Sigmoid colon (tissue), 4 donors: ENCODE results near the gene PANK2.

Source experiments
- CTCF ChIP-seq, 4 experiments: fragments of 450-650 bp in 3 of 4; fragments of 200-600 bp in 1 of 4; IDR thresholded peaks; one replicate each; pipeline ENCODE4 v1.5.1; 2016 to 2019; ENCODE audit warnings: antibody characterized with exemption in 4 of 4, mild to moderate bottlenecking in 3 of 4, moderate library complexity in 2 of 4
- EP300 ChIP-seq, 4 donors: sonication (generic); formaldehyde crosslinking; IDR thresholded peaks; one replicate each; pipeline ENCODE4 v1.6.1; 2017; ENCODE audit warnings: antibody characterized with exemption in 4 of 4
- POLR2A ChIP-seq, 2 donors: fragments of 450-650 bp; IDR thresholded peaks; one replicate each; pipeline ENCODE4 v1.6.1; 2016; ENCODE audit warnings: antibody characterized with exemption in 2 of 2, mild to moderate bottlenecking in 2 of 2, moderate library complexity in 2 of 2

GRCh38 chr20:3964719-3965118 is 75.5 kb downstream of the PANK2 start:
- no peak for TF ChIP-seq CTCF (IDR thresholded peaks at IDR 0.05)
- TF ChIP-seq POLR2A (IDR thresholded peaks at IDR 0.05) = no peak
- TF ChIP-seq EP300 (IDR thresholded peaks at IDR 0.05) = no peak
